ENCODE data around the gene KRTAP10-8. TPM values are rescaled to one million over a fixed set of nuclear protein-coding genes. Genes with fewer than 3 reads are reported as not detected.

Gene KRTAP10-8
- total RNA-seq, 4 donors from 2014 or later, result 1.3 to 7.2 TPM; not detected in 2

DNA sequence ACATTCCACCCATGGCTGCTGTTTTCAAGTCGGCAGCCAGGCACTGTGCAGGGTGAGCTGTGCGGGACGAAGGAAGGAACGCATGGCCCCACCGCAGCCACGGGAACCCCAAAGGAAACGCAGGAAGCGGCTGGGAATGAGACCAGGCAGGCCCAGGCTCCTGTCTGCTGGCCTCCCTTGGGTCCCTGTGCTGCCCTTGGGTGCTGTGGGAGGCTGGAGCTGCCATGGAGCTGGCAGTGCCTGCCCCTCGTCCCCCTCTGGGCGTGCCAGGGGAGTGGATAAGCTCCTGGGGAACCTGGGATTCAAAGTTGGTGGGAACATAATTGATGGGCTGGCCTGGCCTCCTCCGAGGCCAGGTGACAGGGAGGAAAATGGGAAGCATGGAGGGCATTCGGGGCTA is 43.6 kb upstream of the KRTAP10-8 start:
- no peaks in the 10 kb centered on the region for H3K4me1 ChIP-seq
- H3K9me3 ChIP-seq, result no peaks in the 10 kb centered on the region
- WGBS, result 88% methylated on average over 5 of the region's 12 CpGs
- DNase-seq (ENCODE audit: low spot score in 2 of 2), result no peak
- TF ChIP-seq POLR2AphosphoS5 (IDR thresholded peaks at IDR 0.05) (no peak), EP300 (IDR thresholded peaks at IDR 0.05) (no peak), POLR2A (IDR thresholded peaks at IDR 0.05) (no peak)
- TF ChIP-seq, protein P1, sequence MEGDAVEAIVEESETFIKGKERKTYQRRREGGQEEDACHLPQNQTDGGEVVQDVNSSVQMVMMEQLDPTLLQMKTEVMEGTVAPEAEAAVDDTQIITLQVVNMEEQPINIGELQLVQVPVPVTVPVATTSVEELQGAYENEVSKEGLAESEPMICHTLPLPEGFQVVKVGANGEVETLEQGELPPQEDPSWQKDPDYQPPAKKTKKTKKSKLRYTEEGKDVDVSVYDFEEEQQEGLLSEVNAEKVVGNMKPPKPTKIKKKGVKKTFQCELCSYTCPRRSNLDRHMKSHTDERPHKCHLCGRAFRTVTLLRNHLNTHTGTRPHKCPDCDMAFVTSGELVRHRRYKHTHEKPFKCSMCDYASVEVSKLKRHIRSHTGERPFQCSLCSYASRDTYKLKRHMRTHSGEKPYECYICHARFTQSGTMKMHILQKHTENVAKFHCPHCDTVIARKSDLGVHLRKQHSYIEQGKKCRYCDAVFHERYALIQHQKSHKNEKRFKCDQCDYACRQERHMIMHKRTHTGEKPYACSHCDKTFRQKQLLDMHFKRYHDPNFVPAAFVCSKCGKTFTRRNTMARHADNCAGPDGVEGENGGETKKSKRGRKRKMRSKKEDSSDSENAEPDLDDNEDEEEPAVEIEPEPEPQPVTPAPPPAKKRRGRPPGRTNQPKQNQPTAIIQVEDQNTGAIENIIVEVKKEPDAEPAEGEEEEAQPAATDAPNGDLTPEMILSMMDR (IDR thresholded peaks at IDR 0.05), result no peak
- no peak overlapping the region for H3K4me3 ChIP-seq
- no peak overlapping the region for H3K27ac ChIP-seq
- peaks cover 21% of the 10 kb centered on the region for H3K27me3 ChIP-seq
- no peaks in the 10 kb centered on the region for H3K36me3 ChIP-seq

DNA sequence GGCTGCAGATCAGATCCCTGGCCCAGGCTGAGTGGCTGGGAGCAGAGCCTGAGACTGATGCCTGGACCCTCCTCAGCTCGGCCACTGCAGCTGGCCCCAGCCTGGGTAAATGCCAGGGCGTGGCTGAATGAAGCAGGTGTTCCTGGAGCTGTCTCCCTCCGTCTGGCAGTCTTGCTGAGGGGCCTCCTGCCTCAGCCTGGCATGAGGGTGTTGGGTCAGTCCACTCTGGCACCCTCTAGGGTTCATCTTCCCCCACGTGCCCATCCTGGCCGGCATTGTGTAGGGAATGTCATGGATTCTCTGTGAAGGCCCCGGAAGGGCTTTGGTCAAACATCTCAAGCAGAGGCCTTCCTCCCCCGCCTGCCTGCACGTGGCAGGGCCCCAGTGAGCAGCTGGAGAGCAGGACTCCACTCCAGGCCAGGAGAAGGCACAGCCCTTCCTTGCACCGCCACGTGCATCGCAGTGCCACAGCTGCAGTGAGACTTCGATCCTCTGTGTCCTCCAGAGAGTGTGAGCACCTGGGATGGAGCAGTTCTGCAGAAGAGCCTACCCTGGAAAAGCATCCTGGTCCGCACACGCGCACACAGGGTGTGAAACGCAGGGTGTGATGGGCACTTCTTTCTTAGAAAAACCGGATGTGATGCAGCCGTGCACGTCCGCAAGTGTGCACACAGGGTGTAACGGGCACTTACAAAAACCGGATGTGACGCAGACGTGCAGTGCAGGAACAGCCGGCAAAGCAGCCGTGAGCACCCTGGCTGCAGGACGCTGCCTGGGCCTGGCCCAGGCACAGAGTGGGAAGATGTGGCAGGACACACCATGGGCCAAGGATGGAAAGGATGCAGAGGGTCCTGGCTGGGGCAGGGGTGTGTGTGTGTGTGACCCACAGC is 43.0 kb upstream of the KRTAP10-8 start:
- Histone ChIP-seq H3K27ac (no peak overlapping the region), H3K9me3 (no peaks in the 10 kb centered on the region), H3K36me3 (no peaks in the 10 kb centered on the region), H3K4me1 (no peaks in the 10 kb centered on the region), H3K4me3 (no peak overlapping the region), H3K27me3 (peaks cover 24% of the 10 kb centered on the region)
- no peak for TF ChIP-seq EP300 (IDR thresholded peaks at IDR 0.05)
- TF ChIP-seq POLR2A (IDR thresholded peaks at IDR 0.05), result no peak
- TF ChIP-seq, protein P1 (IDR thresholded peaks at IDR 0.05), result no peak
- TF ChIP-seq POLR2AphosphoS5 (IDR thresholded peaks at IDR 0.05), result no peak
- 86% methylated on average over 15 of the region's 27 CpGs for WGBS
- DNase-seq (ENCODE audit: low spot score in 2 of 2), result no peak

DNA sequence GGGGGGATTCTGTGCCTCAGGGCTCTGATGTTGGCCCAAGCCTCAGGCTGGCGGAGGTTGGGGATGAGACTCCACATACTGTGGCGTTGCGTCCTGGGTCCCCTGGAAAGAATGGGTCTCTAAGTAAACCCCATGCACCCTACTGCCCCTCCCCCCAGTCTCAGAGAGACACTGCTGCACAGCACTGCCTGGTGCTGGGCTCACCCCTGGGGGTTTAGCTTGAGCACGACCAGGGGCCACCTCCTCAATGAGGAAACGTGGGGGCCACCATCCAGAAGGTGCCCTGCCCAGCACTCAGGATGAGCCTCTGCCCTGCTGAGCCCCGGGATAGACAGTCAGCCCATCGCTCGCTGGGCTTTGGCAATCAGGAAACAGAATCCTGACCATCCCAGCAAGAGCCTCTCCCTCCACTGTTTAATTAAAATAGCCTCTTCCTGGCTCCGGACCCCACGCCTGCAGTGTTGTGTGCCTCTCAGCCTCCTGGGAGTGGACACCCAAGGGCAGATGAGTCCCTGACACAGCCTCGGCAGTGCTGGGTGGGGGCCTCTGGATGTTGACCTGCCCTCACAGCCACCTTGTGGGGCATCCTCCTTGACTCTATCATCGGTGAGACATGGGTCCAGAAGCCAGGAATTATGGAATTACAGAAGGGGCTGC is 41.9 kb upstream of the KRTAP10-8 start:
- no peak overlapping the region for H3K4me3 ChIP-seq
- peak in 1 of 2 donors; percentile 28 for DNase-seq (ENCODE audit: low spot score in 2 of 2)
- H3K4me1 ChIP-seq, result peaks cover 4% of the 10 kb centered on the region
- H3K36me3 ChIP-seq, result no peaks in the 10 kb centered on the region
- WGBS, result 71% methylated on average over 1 of the region's 12 CpGs
- no peak overlapping the region for H3K27ac ChIP-seq
- H3K27me3 ChIP-seq, result peaks cover 32% of the 10 kb centered on the region
- no peaks in the 10 kb centered on the region for H3K9me3 ChIP-seq
- TF ChIP-seq EP300 (IDR thresholded peaks at IDR 0.05) (no peak), POLR2A (IDR thresholded peaks at IDR 0.05) (no peak), POLR2AphosphoS5 (IDR thresholded peaks at IDR 0.05) (no peak)
- TF ChIP-seq, protein P1 (IDR thresholded peaks at IDR 0.05), result no peak

DNA sequence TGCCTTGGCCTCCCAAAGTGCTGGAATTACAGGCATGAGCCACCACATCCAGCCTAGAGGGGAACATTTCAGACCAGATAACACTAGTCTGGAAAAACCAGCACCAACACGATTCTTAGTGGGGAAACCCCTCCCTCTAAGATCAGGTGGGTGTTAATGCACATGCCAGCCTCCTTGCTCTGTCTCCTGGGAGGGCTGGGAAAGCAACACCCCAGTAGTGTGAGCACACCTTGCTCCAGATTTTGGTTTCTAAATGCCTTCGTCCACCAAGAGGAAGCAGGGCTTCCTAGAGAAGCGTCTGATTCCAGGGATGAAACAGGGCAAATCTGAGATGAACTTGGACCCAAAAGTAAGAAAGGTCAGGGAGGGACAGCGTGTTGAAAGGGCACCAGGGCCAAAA is 40.6 kb upstream of the KRTAP10-8 start:
- TF ChIP-seq, protein P1 (IDR thresholded peaks at IDR 0.05), result no peak
- no peak for TF ChIP-seq POLR2A (IDR thresholded peaks at IDR 0.05)
- no peak for TF ChIP-seq POLR2AphosphoS5 (IDR thresholded peaks at IDR 0.05)
- TF ChIP-seq EP300 (IDR thresholded peaks at IDR 0.05), result no peak
- no peak overlapping the region for H3K4me3 ChIP-seq
- H3K9me3 ChIP-seq, result no peaks in the 10 kb centered on the region
- H3K27me3 ChIP-seq, result peaks cover 32% of the 10 kb centered on the region
- H3K4me1 ChIP-seq, result peaks cover 4% of the 10 kb centered on the region
- H3K36me3 ChIP-seq, result no peaks in the 10 kb centered on the region
- no peak for DNase-seq (ENCODE audit: low spot score in 2 of 2)
- WGBS, result 73% methylated on average over 4 of the region's 4 CpGs
- no peak overlapping the region for H3K27ac ChIP-seq
